Measurements from ENCODE around the gene G3BP2. TPM values are rescaled to one million over a fixed set of nuclear protein-coding genes. Genes with fewer than 3 reads are reported as not detected.
"Not testable (repeated sequence)": the region's sequence is repeated elsewhere in the genome, so short reads cannot be mapped to it uniquely, and the experiment has no call there.

G3BP2 gene
- total and polyA plus RNA-seq, 2 donors (not counting 1 experiment from before 2014, with no cell fraction given): 33.0 to 154 TPM

DNA sequence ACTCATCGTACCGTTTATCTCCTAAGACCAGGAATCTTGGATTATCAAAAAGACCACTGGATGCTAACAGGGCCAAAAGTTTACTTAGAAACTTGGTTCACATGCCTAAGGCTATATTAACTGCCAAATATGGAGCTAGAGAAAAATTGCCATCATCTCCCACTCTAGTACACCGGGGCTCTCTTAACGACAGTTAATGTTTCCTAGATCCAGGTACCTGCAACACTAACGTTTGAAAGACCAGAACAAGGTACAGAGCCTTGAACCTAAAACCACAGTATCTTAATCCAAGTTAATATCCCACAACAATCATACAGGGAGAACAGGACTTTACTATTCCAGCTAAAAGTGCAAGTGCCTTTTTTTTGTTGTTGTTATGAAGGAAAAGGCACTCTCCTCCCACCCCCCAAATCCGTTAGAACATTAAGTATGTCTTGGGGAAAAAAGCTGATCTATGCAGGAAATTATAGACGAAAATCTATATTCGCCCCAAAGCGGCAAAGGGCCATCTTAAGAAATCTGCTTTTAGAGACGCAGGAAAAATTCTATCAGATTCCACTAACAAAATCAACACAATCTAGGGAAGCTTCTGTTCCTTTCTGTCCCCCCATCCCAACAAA is 1.3 kb downstream of the G3BP2 start:
- peak overlapping the region; percentile 99 for H3K27ac Mint-ChIP-seq
- Histone ChIP-seq H3K4me1 (ENCODE audit: control insufficient read depth in 2 of 2, insufficient read depth in 2 of 2, low read length in 2 of 2) (peaks cover 40% of the 10 kb centered on the region in 2 donors), H3K9me3 (ENCODE audit: control extremely low read depth in 1 of 3, control insufficient read depth in 2 of 3, insufficient read depth in 1 of 3, low read length in 2 of 3) (no peaks in the 10 kb centered on the region), H3K36me3 (replicated peaks in 1 of 2; ENCODE audit: control extremely low read depth in 1 of 2, control insufficient read depth in 1 of 2, extremely low read depth in 1 of 2, insufficient read depth in 2 of 2, low read length in 1 of 2) (peaks cover under 1 to 2% of the 10 kb centered on the region in 2 experiments), H3K27ac (ENCODE audit: low read length in 2 of 2) (peak overlapping the region; percentile 95 to 99), H3K27me3 (replicated peaks in 1 of 4; ENCODE audit: control extremely low read depth in 1 of 4, control insufficient read depth in 3 of 4, insufficient read depth in 4 of 4, low read length in 3 of 4) (no peaks in the 10 kb centered on the region), H3K9ac (ENCODE audit: low read length) (peak overlapping the region; percentile 99), H3K4me2 (replicated peaks; ENCODE audit: low read depth, low read length, poor library complexity, severe bottlenecking) (peak overlapping the region; percentile 71), H2AFZ (ENCODE audit: insufficient read depth, low read depth, low read length, poor library complexity, severe bottlenecking) (peak overlapping the region; percentile 75), H4K20me1 (ENCODE audit: control insufficient read depth, insufficient read depth, low read length, poor library complexity, severe bottlenecking) (peaks cover 50% of the 10 kb centered on the region), H3K79me2 (ENCODE audit: control insufficient read depth, insufficient read depth, low read length) (peaks cover 71% of the 10 kb centered on the region), H3K4me3 (ENCODE audit: control extremely low read depth in 1 of 5, extremely low read depth in 1 of 5, insufficient read depth in 1 of 5, low read depth in 2 of 5, low read length in 4 of 5) (peak overlapping the region; percentile 90 to 100 (median 96))
- peaks cover 56% of the 10 kb centered on the region for H3K4me1 Mint-ChIP-seq
- H3K9me3 Mint-ChIP-seq (ENCODE audit: insufficient read depth): no peaks in the 10 kb centered on the region
- ATAC-seq (ENCODE audit: low read depth) (no peak), DNase-seq (no peak)
- CTCF ChIA-PET: interaction anchor here (1.4 to 1.6 kb wide), 3 partner anchors 16 to 52 kb away, joined by 4 to 9 read pairs (median 4); partner anchors contain the start of gene USO1
- TF ChIP-seq, protein P1, sequence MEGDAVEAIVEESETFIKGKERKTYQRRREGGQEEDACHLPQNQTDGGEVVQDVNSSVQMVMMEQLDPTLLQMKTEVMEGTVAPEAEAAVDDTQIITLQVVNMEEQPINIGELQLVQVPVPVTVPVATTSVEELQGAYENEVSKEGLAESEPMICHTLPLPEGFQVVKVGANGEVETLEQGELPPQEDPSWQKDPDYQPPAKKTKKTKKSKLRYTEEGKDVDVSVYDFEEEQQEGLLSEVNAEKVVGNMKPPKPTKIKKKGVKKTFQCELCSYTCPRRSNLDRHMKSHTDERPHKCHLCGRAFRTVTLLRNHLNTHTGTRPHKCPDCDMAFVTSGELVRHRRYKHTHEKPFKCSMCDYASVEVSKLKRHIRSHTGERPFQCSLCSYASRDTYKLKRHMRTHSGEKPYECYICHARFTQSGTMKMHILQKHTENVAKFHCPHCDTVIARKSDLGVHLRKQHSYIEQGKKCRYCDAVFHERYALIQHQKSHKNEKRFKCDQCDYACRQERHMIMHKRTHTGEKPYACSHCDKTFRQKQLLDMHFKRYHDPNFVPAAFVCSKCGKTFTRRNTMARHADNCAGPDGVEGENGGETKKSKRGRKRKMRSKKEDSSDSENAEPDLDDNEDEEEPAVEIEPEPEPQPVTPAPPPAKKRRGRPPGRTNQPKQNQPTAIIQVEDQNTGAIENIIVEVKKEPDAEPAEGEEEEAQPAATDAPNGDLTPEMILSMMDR (IDR thresholded peaks at IDR 0.05): no peak
- TF ChIP-seq EZH2 (IDR thresholded peaks at IDR 0.05; ENCODE audit: borderline replicate concordance, insufficient read depth, low read depth, low read length, poor library complexity, severe bottlenecking): no peak
- POLR2A ChIA-PET: interaction anchor here (0.8 to 3.6 kb wide), 3 partner anchors 19 to 158 kb away, joined by 3 to 27 read pairs (median 3); partner anchors contain the start of genes RCHY1, THAP6 and USO1
- H3K4me3 Mint-ChIP-seq: peak overlapping the region; percentile 99
- WGBS (ENCODE audit: insufficient coverage): 27% methylated on average over 7 of the region's 10 CpGs
- intact Hi-C loops (cut with micrococcal nuclease): loop anchor here (2.0 kb wide), 1 partner anchor 319 kb away; the partner anchor contains the start of gene SDAD1
- no peaks in the 10 kb centered on the region for H3K27me3 Mint-ChIP-seq

DNA sequence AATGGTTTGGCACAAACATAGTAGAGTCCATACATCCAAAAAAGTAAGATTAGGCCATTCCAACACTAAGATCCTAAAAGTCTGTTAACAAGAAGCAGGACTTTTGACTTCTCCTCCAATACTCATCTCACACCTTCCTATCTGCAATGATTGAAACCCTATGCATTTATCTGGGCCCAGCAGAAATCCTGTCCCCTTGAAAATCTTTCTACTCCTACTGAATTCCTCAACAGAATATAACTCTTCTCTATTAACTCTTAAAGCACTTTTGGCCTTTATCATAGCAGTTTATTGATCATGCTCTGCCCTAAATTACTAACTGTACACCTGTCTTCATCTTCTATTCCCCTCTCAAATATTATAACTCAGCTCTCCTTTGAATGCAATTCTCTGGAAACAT is 4.6 kb downstream of the G3BP2 start:
- no peak overlapping the region for H3K27ac Mint-ChIP-seq
- no peak for TF ChIP-seq EZH2 (IDR thresholded peaks at IDR 0.05; ENCODE audit: borderline replicate concordance, insufficient read depth, low read depth, low read length, poor library complexity, severe bottlenecking)
- TF ChIP-seq, protein P1 (IDR thresholded peaks at IDR 0.05): no peak
- H3K4me3 Mint-ChIP-seq: peak overlapping the region; percentile 5
- peak overlapping the region in 1 of 2 donors; percentile 13 for H3K27ac ChIP-seq (ENCODE audit: low read length in 2 of 2)
- no peak overlapping the region for H3K4me3 ChIP-seq (ENCODE audit: control extremely low read depth in 1 of 5, extremely low read depth in 1 of 5, insufficient read depth in 1 of 5, low read depth in 2 of 5, low read length in 4 of 5)
- ATAC-seq (ENCODE audit: low read depth) (no peak), DNase-seq (no peak)
- peaks cover 67% of the 10 kb centered on the region for H3K4me1 Mint-ChIP-seq
- no peaks in the 10 kb centered on the region for H3K9me3 Mint-ChIP-seq (ENCODE audit: insufficient read depth)
- H2AFZ ChIP-seq (ENCODE audit: insufficient read depth, low read depth, low read length, poor library complexity, severe bottlenecking): no peak overlapping the region
- H3K4me2 ChIP-seq (replicated peaks; ENCODE audit: low read depth, low read length, poor library complexity, severe bottlenecking): peak overlapping the region; percentile 2
- no peaks in the 10 kb centered on the region for H3K9me3 ChIP-seq (ENCODE audit: control extremely low read depth in 1 of 3, control insufficient read depth in 2 of 3, insufficient read depth in 1 of 3, low read length in 2 of 3)
- peaks cover 80% of the 10 kb centered on the region for H4K20me1 ChIP-seq (ENCODE audit: control insufficient read depth, insufficient read depth, low read length, poor library complexity, severe bottlenecking)
- CTCF ChIA-PET: interaction anchor here (2.7 kb wide), 1 partner anchor 55 kb away, joined by 13 read pairs; the partner anchor contains the start of gene USO1
- no peak overlapping the region for H3K9ac ChIP-seq (ENCODE audit: low read length)
- no peaks in the 10 kb centered on the region for H3K27me3 Mint-ChIP-seq
- no peaks in the 10 kb centered on the region for H3K27me3 ChIP-seq (replicated peaks in 1 of 4; ENCODE audit: control extremely low read depth in 1 of 4, control insufficient read depth in 3 of 4, insufficient read depth in 4 of 4, low read length in 3 of 4)
- intact Hi-C loops (cut with micrococcal nuclease): no loop called here
- peaks cover 37 to 46% of the 10 kb centered on the region in 2 donors for H3K4me1 ChIP-seq (ENCODE audit: control insufficient read depth in 2 of 2, insufficient read depth in 2 of 2, low read length in 2 of 2)
- POLR2A ChIA-PET: no interaction called here
- H3K36me3 ChIP-seq (replicated peaks in 1 of 2; ENCODE audit: control extremely low read depth in 1 of 2, control insufficient read depth in 1 of 2, extremely low read depth in 1 of 2, insufficient read depth in 2 of 2, low read length in 1 of 2): peaks cover 2 to 6% of the 10 kb centered on the region in 2 experiments
- peaks cover 94% of the 10 kb centered on the region for H3K79me2 ChIP-seq (ENCODE audit: control insufficient read depth, insufficient read depth, low read length)

DNA sequence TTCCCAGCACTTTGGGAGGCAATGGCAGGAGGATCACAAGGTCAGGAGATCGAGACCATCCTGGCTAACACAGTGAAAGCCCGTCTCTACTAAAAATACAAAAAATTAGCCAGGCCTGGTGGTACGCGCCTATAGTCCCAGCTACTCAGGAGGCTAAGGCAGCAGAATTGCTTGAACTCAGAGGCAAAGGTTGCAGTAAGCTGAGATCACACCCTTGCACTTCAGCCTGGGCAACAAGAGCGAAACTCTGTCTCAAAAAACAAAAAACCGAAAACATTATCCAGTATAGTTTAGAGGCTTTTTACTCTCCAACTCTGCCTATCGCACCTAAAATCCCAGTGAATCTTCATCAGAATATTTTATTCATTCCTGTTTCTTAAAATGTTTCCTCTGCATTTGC is 5.6 kb downstream of the G3BP2 start:
- Histone ChIP-seq H3K27ac (ENCODE audit: low read length in 2 of 2) (peak overlapping the region in 1 of 2 donors; percentile 19), H3K4me2 (replicated peaks; ENCODE audit: low read depth, low read length, poor library complexity, severe bottlenecking) (peak overlapping the region; percentile 2), H3K79me2 (ENCODE audit: control insufficient read depth, insufficient read depth, low read length) (peaks cover 100% of the 10 kb centered on the region), H4K20me1 (ENCODE audit: control insufficient read depth, insufficient read depth, low read length, poor library complexity, severe bottlenecking) (peaks cover 90% of the 10 kb centered on the region), H3K4me1 (ENCODE audit: control insufficient read depth in 2 of 2, insufficient read depth in 2 of 2, low read length in 2 of 2) (peaks cover 36 to 46% of the 10 kb centered on the region in 2 donors)
- H3K9me3 ChIP-seq (ENCODE audit: control extremely low read depth in 1 of 3, control insufficient read depth in 2 of 3, insufficient read depth in 1 of 3, low read length in 2 of 3); H2AFZ ChIP-seq (ENCODE audit: insufficient read depth, low read depth, low read length, poor library complexity, severe bottlenecking); H3K27ac Mint-ChIP-seq; H3K9me3 Mint-ChIP-seq (ENCODE audit: insufficient read depth); ATAC-seq (ENCODE audit: low read depth); intact Hi-C loops (cut with micrococcal nuclease); H3K27me3 ChIP-seq (replicated peaks in 1 of 4; ENCODE audit: control extremely low read depth in 1 of 4, control insufficient read depth in 3 of 4, insufficient read depth in 4 of 4, low read length in 3 of 4); H3K4me3 ChIP-seq (ENCODE audit: control extremely low read depth in 1 of 5, extremely low read depth in 1 of 5, insufficient read depth in 1 of 5, low read depth in 2 of 5, low read length in 4 of 5); H3K36me3 ChIP-seq (replicated peaks in 1 of 2; ENCODE audit: control extremely low read depth in 1 of 2, control insufficient read depth in 1 of 2, extremely low read depth in 1 of 2, insufficient read depth in 2 of 2, low read length in 1 of 2); H3K9ac ChIP-seq (ENCODE audit: low read length); H3K27me3 Mint-ChIP-seq; DNase-seq; POLR2A ChIA-PET: not testable (repeated sequence)
- Mint-ChIP-seq H3K4me3 (peak overlapping the region; percentile 40), H3K4me1 (peaks cover 62% of the 10 kb centered on the region)
- 97% methylated on average over 5 of the region's 7 CpGs for WGBS (ENCODE audit: insufficient coverage)
- CTCF ChIA-PET: interaction anchor here (0.6 to 1.0 kb wide), 2 partner anchors 56 to 62 kb away, joined by 3 read pairs; partner anchors contain the start of gene USO1

All from B cell (primary cell).